Esophagus squamous epithelium (tissue), 4 donors: ENCODE results near the gene PCSK5.

ENCODE experiments used
- POLR2A ChIP-seq, 4 donors: fragments of 450-650 bp; IDR thresholded peaks; one replicate each; pipeline ENCODE4 v1.6.1; 2017; ENCODE audit warnings: antibody characterized with exemption in 4 of 4, mild to moderate bottlenecking in 4 of 4, moderate library complexity in 3 of 4
- TF ChIP-seq, protein P1 (sequence below), 6 experiments: fragments of 450-650 bp in 4 of 6; fragments of 200-600 bp in 2 of 6; sonication (generic) in 2 of 6; IDR thresholded peaks; one replicate each; pipeline ENCODE4 v1.5.1; 2016 to 2019; ENCODE audit warnings: antibody characterized with exemption in 6 of 6, mild to moderate bottlenecking in 4 of 6, moderate library complexity in 4 of 6

GRCh38 chr9:76099516-76099915 lies 209.0 kb downstream of the PCSK5 start:
- TF ChIP-seq, protein P1, sequence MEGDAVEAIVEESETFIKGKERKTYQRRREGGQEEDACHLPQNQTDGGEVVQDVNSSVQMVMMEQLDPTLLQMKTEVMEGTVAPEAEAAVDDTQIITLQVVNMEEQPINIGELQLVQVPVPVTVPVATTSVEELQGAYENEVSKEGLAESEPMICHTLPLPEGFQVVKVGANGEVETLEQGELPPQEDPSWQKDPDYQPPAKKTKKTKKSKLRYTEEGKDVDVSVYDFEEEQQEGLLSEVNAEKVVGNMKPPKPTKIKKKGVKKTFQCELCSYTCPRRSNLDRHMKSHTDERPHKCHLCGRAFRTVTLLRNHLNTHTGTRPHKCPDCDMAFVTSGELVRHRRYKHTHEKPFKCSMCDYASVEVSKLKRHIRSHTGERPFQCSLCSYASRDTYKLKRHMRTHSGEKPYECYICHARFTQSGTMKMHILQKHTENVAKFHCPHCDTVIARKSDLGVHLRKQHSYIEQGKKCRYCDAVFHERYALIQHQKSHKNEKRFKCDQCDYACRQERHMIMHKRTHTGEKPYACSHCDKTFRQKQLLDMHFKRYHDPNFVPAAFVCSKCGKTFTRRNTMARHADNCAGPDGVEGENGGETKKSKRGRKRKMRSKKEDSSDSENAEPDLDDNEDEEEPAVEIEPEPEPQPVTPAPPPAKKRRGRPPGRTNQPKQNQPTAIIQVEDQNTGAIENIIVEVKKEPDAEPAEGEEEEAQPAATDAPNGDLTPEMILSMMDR (IDR thresholded peaks at IDR 0.05): no peak
- TF ChIP-seq POLR2A (IDR thresholded peaks at IDR 0.05): no peak
